ENCODE data around the gene ASL.
"Not testable (repeated sequence)": the region's sequence is repeated elsewhere in the genome, so short reads cannot be mapped to it uniquely, and the experiment has no call there.

The ASL gene

DNA sequence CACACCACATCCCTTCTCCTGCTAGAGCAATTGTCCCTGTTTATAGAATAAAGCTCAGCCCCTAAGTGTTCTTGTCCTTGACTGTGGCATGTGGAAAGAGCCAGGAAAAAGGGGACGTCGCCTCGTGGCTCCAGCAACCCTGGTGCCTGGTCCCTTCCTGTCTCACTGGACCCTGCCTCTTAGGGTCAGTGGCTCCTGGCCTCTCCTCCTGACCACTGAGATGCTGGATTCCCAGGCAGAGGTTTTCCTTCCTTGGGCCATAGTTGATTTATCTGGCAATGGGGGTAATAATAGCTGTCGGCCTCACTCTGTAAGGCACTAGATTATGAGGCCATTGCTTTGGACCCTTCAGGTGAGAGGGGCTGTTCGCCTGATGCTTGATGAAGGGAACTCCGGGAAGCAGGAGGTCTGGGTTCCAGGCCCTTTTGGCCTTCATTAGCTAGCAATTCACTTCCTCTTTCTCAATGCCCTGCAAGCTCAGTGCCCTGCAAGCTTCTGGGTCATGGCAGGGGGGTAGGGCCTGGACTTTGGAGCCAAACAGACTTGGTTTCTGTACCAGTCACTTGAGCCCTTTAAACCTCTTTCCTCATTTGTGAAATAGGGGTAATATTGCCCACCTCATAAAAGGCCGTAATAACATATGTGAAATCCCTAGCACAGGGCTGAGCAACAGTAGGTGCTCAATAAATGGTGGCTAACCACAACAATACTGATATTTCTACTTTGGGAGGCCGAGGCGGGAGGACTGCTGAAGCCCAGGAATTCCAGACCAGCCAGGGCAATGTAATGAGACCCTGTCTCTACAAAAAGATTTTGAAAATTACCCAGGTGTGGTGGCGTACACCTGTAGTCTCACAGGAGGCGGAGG lies 1.1 kb downstream of the ASL start:
- DNase-seq: no peak

GRCh38 chr7:66078067-66078466 lies 2.4 kb downstream of the ASL start:
- no peak for DNase-seq

GRCh38 chr7:66082083-66082482 lies 6.5 kb downstream of the ASL start:
- no peak for DNase-seq

- no peak for DNase-seq
These were observed 7.3 kb downstream of the ASL start for GRCh38 chr7:66082886-66083415.

DNA sequence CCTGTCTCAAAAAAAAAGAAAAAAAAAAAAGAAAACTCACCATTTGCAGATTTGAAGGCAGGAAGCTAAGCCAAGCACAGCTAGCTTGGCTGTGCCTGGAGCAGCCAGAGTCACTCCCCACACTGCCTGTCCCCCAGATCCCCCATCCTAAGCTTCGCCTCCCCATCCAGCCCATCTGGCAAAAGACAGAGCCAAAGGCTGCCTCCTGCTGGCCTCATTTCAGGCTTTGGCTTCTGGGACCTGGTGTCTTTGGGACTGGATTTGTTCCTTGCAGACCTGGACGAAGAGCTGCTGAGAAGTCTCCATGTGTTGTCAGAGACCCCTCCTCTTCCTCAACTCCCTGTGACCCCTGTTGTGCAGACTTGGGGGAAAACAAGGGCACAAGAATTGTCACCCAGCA lies 8.1 kb downstream of the ASL start:
- no peak for DNase-seq

DNA sequence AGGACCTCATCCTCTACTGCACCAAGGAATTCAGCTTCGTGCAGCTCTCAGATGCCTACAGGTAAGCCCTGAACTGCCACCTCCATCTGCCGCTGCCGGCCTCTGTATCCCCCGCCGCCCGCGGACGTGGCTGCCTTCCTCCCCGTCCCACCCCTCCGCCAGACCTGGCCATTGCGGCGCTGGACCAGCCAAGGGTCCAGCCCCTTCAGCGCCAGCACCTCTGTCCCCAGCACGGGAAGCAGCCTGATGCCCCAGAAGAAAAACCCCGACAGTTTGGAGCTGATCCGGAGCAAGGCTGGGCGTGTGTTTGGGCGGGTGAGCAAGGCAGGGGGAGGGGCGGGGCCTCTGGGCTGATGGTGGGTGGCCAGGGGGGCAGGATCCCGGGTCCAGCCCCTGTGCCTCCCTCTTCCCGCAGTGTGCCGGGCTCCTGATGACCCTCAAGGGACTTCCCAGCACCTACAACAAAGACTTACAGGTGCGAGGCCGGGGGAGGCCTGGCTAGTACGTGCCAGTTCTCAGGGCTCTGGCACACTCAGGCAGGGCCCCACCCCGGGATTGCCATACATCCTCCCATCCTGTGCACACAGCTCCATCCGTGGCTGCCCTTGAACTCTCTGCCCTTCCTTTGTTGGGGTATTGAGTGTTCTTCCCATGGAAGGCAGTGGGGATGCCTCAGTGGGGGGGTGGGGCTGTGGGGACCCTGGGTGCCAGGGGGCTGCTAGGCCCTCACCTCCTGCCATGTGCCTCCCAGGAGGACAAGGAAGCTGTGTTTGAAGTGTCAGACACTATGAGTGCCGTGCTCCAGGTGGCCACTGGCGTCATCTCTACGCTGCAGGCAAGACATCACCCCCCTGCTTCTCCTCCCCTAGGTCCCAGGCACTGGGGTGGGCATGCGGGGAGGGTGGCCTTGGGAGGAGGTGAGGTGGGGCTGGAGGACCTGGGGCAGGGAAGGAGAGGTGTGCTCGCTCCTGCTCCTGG lies 13.5 kb downstream of the ASL start:
- DNase-seq: no peak

DNA sequence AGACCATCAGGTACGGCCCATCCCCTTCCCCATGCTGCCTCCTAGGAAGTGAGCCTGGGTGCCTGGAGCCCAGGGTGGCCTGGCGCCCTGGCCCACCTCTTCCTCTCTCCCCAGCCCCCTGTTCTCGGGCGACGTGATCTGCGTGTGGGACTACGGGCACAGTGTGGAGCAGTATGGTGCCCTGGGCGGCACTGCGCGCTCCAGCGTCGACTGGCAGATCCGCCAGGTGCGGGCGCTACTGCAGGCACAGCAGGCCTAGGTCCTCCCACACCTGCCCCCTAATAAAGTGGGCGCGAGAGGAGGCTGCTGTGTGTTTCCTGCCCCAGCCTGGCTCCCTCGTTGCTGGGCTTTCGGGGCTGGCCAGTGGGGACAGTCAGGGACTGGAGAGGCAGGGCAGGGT lies 17.0 kb downstream of the ASL start:
- DNase-seq: no peak

DNA sequence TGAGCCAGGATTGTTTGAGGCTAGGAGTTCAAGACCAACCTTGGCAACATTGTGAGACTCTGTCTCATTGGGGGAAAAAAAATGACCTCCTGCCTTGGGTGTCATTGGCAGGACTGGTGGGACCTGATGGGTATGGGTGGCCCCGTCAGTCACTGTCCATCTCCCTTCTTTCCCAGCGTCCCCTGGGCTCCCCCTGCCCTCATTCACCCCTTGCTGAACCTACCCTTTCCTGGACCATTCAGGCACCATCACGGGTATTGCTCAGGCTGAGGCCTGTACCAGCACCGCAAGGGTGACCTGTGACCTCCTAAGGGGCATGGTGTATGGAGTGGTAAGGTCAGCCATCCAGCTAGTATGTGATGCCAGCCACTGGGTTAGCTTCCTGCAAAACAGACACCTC lies 19.4 kb downstream of the ASL start:
- DNase-seq: no peak

- no peak for DNase-seq
These were observed 23.6 kb downstream of the ASL start for GRCh38 chr7:66099232-66099550.

- peak; percentile 28 for DNase-seq
These were observed 24.2 kb downstream of the ASL start for GRCh38 chr7:66099551-66100407.

DNA sequence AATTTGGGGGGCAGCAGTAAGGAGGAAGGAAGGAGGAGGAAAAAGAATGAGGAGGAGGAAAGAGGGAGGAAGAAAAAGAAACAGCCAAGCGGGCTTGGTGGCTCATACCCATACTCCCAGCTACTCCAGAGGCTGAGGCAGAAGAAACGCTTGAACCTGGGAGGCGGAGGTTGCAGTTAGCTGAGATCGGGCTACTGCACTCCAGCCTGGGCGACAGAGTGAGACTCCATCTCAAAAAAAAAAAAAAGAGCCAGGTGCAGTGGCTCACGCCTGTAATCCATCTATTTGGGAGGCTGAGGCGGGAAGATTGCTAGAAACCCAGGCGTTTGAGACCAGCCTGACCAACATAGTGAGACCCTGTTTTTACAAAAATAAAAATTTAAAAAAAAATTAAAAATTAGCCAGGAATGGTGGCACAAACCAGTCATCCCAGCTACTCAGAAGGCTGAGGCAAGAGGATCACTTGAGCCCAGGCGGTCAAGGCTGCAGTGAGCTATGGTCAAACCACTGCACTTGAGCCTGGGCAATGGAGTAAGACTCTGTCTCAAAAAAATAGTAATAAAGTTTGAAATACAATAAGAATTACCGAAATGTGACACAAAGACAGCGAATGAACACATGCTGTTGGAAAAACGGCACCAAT lies 24.9 kb downstream of the ASL start:
- no peak for DNase-seq

- not testable (repeated sequence) for DNase-seq
These were observed 26.5 kb downstream of the ASL start for GRCh38 chr7:66102168-66102567.

DNA sequence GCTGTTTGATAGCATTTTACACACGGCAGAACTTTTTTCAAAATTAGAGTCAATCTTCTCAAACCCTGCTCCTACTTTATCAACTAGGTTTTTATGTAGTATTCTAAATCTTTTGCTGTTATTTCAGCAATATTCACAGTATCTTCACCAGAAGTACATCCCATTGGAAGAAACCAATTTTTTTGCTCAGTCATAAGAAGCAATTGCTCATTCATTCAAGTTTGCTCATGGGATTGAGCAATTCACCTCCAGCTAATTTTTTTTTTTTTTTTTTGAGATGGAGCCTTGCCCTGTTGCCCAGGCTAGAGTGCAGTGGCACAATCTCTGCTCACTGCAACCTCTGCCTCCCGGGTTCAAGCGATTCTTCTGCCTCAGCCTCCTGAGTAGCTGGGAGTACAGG lies 28.4 kb downstream of the ASL start:
- DNase-seq: not testable (repeated sequence)

GRCh38 chr7:66105263-66105748 lies 29.7 kb downstream of the ASL start:
- DNase-seq: no peak

- not testable (repeated sequence) for DNase-seq
These were observed 32.8 kb downstream of the ASL start for GRCh38 chr7:66108410-66108809.

GRCh38 chr7:66110856-66111255 lies 35.2 kb downstream of the ASL start:
- DNase-seq: no peak

DNA sequence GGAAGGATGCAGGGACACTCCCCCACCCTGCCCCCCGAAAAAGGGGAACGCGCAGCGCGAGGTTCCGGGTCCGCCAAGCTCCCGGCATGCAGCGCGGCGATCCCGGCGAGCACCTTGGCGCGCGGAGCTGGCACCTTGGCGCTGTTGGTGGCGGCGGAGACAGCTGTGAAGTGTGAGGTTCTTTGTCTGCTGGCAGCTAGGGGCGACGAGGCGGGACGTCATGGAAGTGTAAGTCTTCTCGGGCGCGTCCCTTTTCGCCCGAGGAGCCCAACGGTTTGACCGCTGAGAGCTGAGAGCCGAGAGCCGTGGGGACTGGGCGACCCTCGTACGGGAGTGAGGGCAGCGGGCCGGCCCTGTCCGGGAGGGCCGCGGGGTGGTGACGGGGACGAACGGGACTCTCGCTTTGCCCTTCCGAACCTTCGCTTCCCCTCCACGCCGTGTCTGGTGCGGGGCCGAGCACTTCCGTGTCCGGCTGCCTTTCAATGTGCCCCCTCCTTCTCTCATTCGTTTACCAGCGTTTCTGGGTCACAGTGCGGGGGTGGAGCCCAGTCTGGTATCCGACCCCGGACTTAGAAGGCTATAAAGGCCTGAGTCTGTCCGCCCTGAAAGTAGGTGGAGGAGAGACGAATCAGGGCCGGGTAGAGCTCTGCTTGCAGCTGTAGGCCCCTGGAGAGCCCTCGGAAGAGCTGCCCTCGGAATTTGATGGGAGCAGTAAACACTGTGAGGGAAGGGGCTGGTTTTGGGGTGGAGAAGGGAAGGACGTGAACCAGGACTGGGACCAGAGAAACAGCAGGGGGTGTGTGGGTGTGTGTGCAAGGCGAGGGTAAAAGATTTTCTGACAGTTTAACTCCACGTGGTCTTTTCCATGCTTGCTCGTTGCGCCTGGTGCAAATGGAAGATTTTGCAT lies 39.4 kb downstream of the ASL start, which contains the start of gene CRCP:
Gene CRCP, plus strand, starts transcription at position 105 of the 907 bp plus-strand sequence. Its CDS starts 116 bp downstream, at position 221.
- peak; percentile 55 for DNase-seq

- not testable (repeated sequence) for DNase-seq
These were observed 41.2 kb downstream of the ASL start for GRCh38 chr7:66116680-66117420.

GRCh38 chr7:66118603-66119002 lies 43.0 kb downstream of the ASL start:
- DNase-seq: no peak
